DND-41 (cell line): ENCODE data around the gene SPNS1.

Experiments
- ATAC-seq: fragments of 200-7000 bp; cut with Tn5 transposase; 3 replicates; pipeline ENCODE4 v1.9.1; 2021; ENCODE audit warnings: low read depth; ENCODE audit not compliant: insufficient read depth
- DNase-seq: peaks from one replicate; pipeline ENCODE4 v3.0.0-alpha.2; 2020
- H2AFZ ChIP-seq: 2 replicates; pipeline ENCODE4 v1.6.0; 2012; ENCODE audit warnings: low read depth, low read length
- H3K27ac ChIP-seq: 2 replicates; pipeline ENCODE4 v1.5.1; 2012; ENCODE audit warnings: low read length, inconsistent platforms
- H3K27me3 ChIP-seq: fragments of 200-600 bp; sonication (generic); 2 replicates; pipeline ENCODE4 v1.6.0; 2012; ENCODE audit warnings: low read length, mild to moderate bottlenecking, inconsistent platforms; ENCODE audit not compliant: insufficient read depth, poor library complexity
- H3K36me3 ChIP-seq: 2 replicates; pipeline ENCODE4 v1.5.1; 2012; ENCODE audit warnings: low read length, inconsistent platforms; ENCODE audit not compliant: insufficient read depth
- H3K4me1 ChIP-seq: 2 replicates; pipeline ENCODE4 v1.5.1; 2012; ENCODE audit warnings: mild to moderate bottlenecking, low read length; ENCODE audit not compliant: insufficient read depth
- H3K4me2 ChIP-seq: 2 replicates; pipeline ENCODE4 v1.6.0; 2012; ENCODE audit warnings: mild to moderate bottlenecking, moderate library complexity, low read length, inconsistent platforms; ENCODE audit not compliant: insufficient read depth
- H3K4me3 ChIP-seq, 2 experiments: fragments of 200-600 bp in 1 of 2; shearing (Covaris generic) in 1 of 2; 2 replicates each; pipeline ENCODE4 v1.5.1; 2012 to 2016; ENCODE audit warnings: inconsistent platforms in 2 of 2, low read length in 2 of 2, mild to moderate bottlenecking in 2 of 2, low read depth in 1 of 2, moderate library complexity in 1 of 2
- H3K79me2 ChIP-seq: 2 replicates; pipeline ENCODE4 v1.6.0; 2012; ENCODE audit warnings: low read length, inconsistent platforms; ENCODE audit not compliant: insufficient read depth
- H3K9ac ChIP-seq: 2 replicates; pipeline ENCODE4 v1.6.0; 2012; ENCODE audit warnings: low read depth, mild to moderate bottlenecking, inconsistent platforms, low read length, moderate library complexity
- H3K9me3 ChIP-seq: 2 replicates; pipeline ENCODE4 v1.5.1; 2012; ENCODE audit warnings: low read length, moderate library complexity, mild to moderate bottlenecking, inconsistent platforms; ENCODE audit not compliant: insufficient read depth, severe bottlenecking
- H4K20me1 ChIP-seq: 2 replicates; pipeline ENCODE4 v1.6.0; 2012; ENCODE audit warnings: low read length; ENCODE audit not compliant: insufficient read depth
- EZH2 ChIP-seq: IDR thresholded peaks from 3 replicates; pipeline ENCODE4 v1.6.1; 2012; ENCODE audit warnings: borderline replicate concordance, low read depth, mild to moderate bottlenecking, moderate library complexity, low read length, inconsistent platforms; ENCODE audit not compliant: severe bottlenecking
- TF ChIP-seq, protein P1 (sequence below): IDR thresholded peaks from 2 replicates; pipeline ENCODE4 v1.5.1; 2012; ENCODE audit warnings: borderline replicate concordance, low read length, moderate library complexity, mild to moderate bottlenecking; ENCODE audit not compliant: poor library complexity, severe bottlenecking; ENCODE audit errors: extremely low read depth

The SPNS1 gene

DNA sequence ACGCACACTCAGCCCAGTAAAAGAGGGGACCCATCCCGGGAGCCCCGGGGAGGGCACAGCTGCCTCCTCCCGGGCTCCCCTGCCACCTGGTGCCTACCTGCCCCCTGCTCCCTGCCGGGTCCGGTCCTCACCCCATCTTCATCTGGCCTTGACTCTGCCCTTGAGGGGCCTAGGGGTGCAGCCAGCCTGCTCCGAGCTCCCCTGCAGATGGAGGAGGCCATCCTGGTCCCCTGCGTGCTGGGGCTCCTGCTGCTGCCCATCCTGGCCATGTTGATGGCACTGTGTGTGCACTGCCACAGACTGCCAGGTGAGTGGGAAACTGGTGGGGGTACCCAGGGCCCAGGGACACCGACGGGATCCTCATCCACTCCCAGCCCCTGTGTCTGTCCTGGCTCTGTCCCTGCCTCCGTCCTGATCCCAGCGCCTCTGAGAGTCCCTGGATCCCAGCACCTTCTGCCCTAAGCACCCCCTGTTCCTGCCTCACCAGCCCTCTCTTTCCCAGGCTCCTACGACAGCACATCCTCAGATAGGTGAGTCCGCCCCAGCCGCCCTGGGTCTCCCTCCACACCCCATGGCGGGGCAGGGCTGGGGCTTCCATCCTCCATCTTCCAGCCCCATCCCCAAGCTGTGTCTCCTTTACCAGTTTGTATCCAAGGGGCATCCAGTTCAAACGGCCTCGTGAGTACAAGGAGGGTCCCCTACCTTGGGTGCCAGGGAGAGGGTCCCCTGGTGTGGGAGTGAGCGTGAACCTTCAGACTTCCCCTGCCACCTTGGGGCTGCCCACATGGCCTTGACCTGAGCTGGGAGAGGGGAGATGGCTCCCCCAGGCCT, 10.8 kb downstream of the SPNS1 start:
- Histone ChIP-seq H3K27me3 (no peaks in the 10 kb centered on the region), H3K9me3 (no peaks in the 10 kb centered on the region), H3K27ac (peak overlapping the region; percentile 51), H3K79me2 (no peaks in the 10 kb centered on the region), H3K9ac (peak overlapping the region; percentile 47), H3K4me2 (peak overlapping the region; percentile 61), H3K4me1 (peaks cover 27% of the 10 kb centered on the region), H3K4me3 (peak overlapping the region in 1 of 2 experiments; percentile 49; a peak in 2 of 4 replicates), H4K20me1 (no peaks in the 10 kb centered on the region), H2AFZ (0 out of 2 replicates have a peak overlapping the region, but pooled peaks have one; percentile 31), H3K36me3 (peaks cover 51% of the 10 kb centered on the region)
- DNase-seq (no peak), ATAC-seq (peak; percentile 33)
- no peak for TF ChIP-seq EZH2
- TF ChIP-seq, protein P1, sequence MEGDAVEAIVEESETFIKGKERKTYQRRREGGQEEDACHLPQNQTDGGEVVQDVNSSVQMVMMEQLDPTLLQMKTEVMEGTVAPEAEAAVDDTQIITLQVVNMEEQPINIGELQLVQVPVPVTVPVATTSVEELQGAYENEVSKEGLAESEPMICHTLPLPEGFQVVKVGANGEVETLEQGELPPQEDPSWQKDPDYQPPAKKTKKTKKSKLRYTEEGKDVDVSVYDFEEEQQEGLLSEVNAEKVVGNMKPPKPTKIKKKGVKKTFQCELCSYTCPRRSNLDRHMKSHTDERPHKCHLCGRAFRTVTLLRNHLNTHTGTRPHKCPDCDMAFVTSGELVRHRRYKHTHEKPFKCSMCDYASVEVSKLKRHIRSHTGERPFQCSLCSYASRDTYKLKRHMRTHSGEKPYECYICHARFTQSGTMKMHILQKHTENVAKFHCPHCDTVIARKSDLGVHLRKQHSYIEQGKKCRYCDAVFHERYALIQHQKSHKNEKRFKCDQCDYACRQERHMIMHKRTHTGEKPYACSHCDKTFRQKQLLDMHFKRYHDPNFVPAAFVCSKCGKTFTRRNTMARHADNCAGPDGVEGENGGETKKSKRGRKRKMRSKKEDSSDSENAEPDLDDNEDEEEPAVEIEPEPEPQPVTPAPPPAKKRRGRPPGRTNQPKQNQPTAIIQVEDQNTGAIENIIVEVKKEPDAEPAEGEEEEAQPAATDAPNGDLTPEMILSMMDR = no peak

DNA sequence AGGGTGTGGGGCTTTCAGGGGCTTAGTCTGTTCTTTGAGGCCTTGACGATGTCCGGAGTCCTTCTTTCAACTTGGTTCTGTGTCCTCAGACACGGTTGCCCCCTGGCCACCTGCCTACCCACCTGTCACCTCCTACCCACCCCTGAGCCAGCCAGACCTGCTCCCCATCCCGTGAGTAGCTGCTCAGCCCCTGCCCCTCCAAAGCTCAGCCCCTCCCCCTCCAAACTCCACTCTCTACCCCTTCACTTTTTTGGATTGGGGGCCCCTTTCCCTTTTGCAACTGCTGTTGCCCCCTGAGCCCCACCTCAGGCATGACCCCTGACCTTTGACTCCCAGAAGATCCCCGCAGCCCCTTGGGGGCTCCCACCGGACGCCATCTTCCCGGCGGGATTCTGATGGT, 11.5 kb downstream of the SPNS1 start:
- H3K4me3 ChIP-seq = peak overlapping the region in 1 of 2 experiments; percentile 49; a peak in 2 of 4 replicates
- H3K9me3 ChIP-seq = no peaks in the 10 kb centered on the region
- no peaks in the 10 kb centered on the region for H3K27me3 ChIP-seq
- no peaks in the 10 kb centered on the region for H3K79me2 ChIP-seq
- H4K20me1 ChIP-seq = no peaks in the 10 kb centered on the region
- TF ChIP-seq EZH2 = no peak
- TF ChIP-seq, protein P1 = no peak
- H2AFZ ChIP-seq = no peak overlapping the region
- peak overlapping the region; percentile 47; the same call in 1 of the 2 replicates for H3K9ac ChIP-seq
- H3K4me2 ChIP-seq = peak overlapping the region; percentile 61; the same call in 1 of the 2 replicates
- ATAC-seq (no peak), DNase-seq (no peak)
- H3K27ac ChIP-seq = peak overlapping the region; percentile 51; the same call in 1 of the 2 replicates
- peaks cover 27% of the 10 kb centered on the region for H3K4me1 ChIP-seq
- peaks cover 47% of the 10 kb centered on the region for H3K36me3 ChIP-seq

DNA sequence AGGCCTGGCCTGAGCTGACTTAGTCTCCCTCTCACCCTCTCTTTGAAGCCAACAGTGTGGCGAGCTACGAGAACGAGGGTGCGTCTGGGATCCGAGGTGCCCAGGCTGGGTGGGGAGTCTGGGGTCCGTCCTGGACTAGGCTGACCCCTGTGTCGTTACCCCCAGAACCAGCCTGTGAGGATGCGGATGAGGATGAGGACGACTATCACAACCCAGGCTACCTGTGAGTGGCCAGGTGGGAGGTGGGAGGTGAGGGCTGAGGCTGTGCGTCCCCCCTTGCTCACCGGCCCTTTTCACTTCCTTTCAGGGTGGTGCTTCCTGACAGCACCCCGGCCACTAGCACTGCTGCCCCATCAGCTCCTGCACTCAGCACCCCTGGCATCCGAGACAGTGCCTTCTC, 11.9 kb downstream of the SPNS1 start:
- ATAC-seq = no peak
- TF ChIP-seq EZH2 = no peak
- TF ChIP-seq, protein P1 = no peak
- H3K9ac ChIP-seq = no peak overlapping the region
- no peaks in the 10 kb centered on the region for H3K9me3 ChIP-seq
- no peaks in the 10 kb centered on the region for H3K27me3 ChIP-seq
- H3K4me2 ChIP-seq = no peak overlapping the region
- peaks cover 43% of the 10 kb centered on the region for H3K36me3 ChIP-seq
- no peak overlapping the region for H3K27ac ChIP-seq
- no peak overlapping the region for H3K4me3 ChIP-seq
- no peaks in the 10 kb centered on the region for H4K20me1 ChIP-seq
- no peaks in the 10 kb centered on the region for H3K79me2 ChIP-seq
- H3K4me1 ChIP-seq = peaks cover 27% of the 10 kb centered on the region
- no peak for DNase-seq
- H2AFZ ChIP-seq = no peak overlapping the region
